ENCODE results near the gene SAMD15.

GRCh38 chr14:77438596-77438995 lies 61.4 kb downstream of the SAMD15 start:
- no peak for TF ChIP-seq EP300 (IDR thresholded peaks at IDR 0.05)
- TF ChIP-seq CTCF (IDR thresholded peaks at IDR 0.05), result no peak

All from gastroesophageal sphincter (tissue), 3 donors.